ENCODE data around the gene ZNF276.
A peak's percentile ranks its signal among the peaks of the same experiment; 100 is the strongest.

Gene ZNF276

DNA sequence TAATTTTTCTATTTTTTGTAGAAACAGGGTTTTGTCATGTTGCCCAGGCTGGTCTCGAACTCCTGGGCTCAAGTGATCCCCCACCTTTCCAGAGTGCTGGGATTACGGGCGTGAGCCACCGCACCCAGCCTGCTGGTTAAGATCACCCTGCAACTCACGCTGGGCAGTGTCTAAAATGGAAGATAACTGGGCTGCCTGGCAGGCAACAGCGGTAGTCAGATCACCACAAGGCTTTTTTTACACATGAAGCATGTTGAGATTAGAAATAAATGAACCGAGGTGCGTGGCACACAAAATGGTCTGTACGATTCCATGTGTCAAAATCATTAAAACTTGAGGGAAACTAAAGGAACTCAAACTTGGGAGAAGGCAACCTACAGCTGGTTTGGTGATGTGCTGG is 26.7 kb downstream of the ZNF276 start:
- no peak for DNase-seq (ENCODE audit: low read depth in 1 of 2, low spot score in 1 of 2)
- no peak overlapping the region for H3K4me3 ChIP-seq (replicated peaks; ENCODE audit: insufficient read depth, low read length)
- no peak for TF ChIP-seq GABPA (IDR thresholded peaks at IDR 0.05; ENCODE audit: low read depth)
- no peak for TF ChIP-seq POLR2AphosphoS5 (IDR thresholded peaks at IDR 0.05; ENCODE audit: low read depth)
- TF ChIP-seq SPI1 (IDR thresholded peaks at IDR 0.05; ENCODE audit: borderline replicate concordance, low read depth), result no peak
- TF ChIP-seq, protein P1, sequence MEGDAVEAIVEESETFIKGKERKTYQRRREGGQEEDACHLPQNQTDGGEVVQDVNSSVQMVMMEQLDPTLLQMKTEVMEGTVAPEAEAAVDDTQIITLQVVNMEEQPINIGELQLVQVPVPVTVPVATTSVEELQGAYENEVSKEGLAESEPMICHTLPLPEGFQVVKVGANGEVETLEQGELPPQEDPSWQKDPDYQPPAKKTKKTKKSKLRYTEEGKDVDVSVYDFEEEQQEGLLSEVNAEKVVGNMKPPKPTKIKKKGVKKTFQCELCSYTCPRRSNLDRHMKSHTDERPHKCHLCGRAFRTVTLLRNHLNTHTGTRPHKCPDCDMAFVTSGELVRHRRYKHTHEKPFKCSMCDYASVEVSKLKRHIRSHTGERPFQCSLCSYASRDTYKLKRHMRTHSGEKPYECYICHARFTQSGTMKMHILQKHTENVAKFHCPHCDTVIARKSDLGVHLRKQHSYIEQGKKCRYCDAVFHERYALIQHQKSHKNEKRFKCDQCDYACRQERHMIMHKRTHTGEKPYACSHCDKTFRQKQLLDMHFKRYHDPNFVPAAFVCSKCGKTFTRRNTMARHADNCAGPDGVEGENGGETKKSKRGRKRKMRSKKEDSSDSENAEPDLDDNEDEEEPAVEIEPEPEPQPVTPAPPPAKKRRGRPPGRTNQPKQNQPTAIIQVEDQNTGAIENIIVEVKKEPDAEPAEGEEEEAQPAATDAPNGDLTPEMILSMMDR (IDR thresholded peaks at IDR 0.05; ENCODE audit: insufficient read depth, low read length), result no peak
- no peaks in the 10 kb centered on the region for H3K27me3 ChIP-seq (ENCODE audit: insufficient read depth, poor library complexity, severe bottlenecking)
- H3K27ac ChIP-seq (replicated peaks), result no peak overlapping the region

DNA sequence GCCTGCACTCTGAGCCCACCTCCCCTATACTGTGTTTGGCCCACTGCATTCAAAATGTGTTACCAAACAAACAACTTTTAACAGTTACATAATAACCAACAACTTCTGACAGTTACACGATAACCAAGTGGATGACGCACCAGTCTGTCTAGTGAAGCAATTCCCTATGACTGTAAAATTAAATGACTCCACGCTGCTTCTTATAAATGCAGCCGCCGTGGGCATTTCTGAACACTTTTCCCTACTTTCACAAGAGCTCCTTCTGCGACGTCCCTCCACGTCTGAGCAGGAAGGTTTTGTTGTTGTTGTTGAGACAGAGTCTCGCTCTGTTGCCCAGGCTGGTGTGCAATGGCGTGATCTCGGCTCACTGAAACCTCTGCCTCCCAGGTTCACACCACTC is 27.6 kb downstream of the ZNF276 start:
- DNase-seq (ENCODE audit: low read depth in 1 of 2, low spot score in 1 of 2), result no peak
- Histone ChIP-seq H3K27ac (replicated peaks) (no peak overlapping the region), H3K27me3 (ENCODE audit: insufficient read depth, poor library complexity, severe bottlenecking) (no peaks in the 10 kb centered on the region), H3K4me3 (replicated peaks; ENCODE audit: insufficient read depth, low read length) (no peak overlapping the region)
- TF ChIP-seq POLR2AphosphoS5 (IDR thresholded peaks at IDR 0.05; ENCODE audit: low read depth) (no peak), SPI1 (IDR thresholded peaks at IDR 0.05; ENCODE audit: borderline replicate concordance, low read depth) (no peak), GABPA (IDR thresholded peaks at IDR 0.05; ENCODE audit: low read depth) (no peak)
- TF ChIP-seq, protein P1 (IDR thresholded peaks at IDR 0.05; ENCODE audit: insufficient read depth, low read length), result no peak
- TF ChIP-seq, protein P2, sequence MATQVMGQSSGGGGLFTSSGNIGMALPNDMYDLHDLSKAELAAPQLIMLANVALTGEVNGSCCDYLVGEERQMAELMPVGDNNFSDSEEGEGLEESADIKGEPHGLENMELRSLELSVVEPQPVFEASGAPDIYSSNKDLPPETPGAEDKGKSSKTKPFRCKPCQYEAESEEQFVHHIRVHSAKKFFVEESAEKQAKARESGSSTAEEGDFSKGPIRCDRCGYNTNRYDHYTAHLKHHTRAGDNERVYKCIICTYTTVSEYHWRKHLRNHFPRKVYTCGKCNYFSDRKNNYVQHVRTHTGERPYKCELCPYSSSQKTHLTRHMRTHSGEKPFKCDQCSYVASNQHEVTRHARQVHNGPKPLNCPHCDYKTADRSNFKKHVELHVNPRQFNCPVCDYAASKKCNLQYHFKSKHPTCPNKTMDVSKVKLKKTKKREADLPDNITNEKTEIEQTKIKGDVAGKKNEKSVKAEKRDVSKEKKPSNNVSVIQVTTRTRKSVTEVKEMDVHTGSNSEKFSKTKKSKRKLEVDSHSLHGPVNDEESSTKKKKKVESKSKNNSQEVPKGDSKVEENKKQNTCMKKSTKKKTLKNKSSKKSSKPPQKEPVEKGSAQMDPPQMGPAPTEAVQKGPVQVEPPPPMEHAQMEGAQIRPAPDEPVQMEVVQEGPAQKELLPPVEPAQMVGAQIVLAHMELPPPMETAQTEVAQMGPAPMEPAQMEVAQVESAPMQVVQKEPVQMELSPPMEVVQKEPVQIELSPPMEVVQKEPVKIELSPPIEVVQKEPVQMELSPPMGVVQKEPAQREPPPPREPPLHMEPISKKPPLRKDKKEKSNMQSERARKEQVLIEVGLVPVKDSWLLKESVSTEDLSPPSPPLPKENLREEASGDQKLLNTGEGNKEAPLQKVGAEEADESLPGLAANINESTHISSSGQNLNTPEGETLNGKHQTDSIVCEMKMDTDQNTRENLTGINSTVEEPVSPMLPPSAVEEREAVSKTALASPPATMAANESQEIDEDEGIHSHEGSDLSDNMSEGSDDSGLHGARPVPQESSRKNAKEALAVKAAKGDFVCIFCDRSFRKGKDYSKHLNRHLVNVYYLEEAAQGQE (IDR thresholded peaks at IDR 0.05; ENCODE audit: insufficient replicate concordance, low read depth), result no peak

DNA sequence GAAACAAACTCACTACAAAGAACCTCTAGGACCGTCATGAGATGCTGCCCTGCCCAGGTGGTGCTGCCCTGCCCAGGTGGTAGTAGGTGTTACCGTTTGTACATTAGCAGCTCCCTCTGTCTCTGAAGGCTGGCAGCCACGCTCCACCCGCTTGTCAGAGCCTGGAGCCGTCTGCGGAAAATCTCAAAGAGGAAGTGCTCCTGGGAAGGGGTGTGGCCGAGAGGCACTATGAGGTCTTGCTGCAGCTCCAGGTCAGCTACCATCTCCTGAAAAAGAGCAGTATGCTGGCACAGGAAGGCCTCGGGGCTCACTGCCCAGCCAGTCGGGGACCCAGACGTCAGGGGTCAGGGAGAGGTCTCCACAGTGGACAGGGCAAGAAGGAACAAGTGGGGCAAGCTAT is 28.3 kb downstream of the ZNF276 start:
- TF ChIP-seq, protein P1 (IDR thresholded peaks at IDR 0.05; ENCODE audit: insufficient read depth, low read length), result no peak
- peak; percentile 93 for TF ChIP-seq SPI1 (IDR thresholded peaks at IDR 0.05; ENCODE audit: borderline replicate concordance, low read depth)
- Histone ChIP-seq H3K4me3 (replicated peaks; ENCODE audit: insufficient read depth, low read length) (no peak overlapping the region), H3K27me3 (ENCODE audit: insufficient read depth, poor library complexity, severe bottlenecking) (no peaks in the 10 kb centered on the region), H3K27ac (replicated peaks) (no peak overlapping the region)
- DNase-seq (ENCODE audit: low read depth in 1 of 2, low spot score in 1 of 2), result peak in 1 of 2 experiments; percentile 73

DNA sequence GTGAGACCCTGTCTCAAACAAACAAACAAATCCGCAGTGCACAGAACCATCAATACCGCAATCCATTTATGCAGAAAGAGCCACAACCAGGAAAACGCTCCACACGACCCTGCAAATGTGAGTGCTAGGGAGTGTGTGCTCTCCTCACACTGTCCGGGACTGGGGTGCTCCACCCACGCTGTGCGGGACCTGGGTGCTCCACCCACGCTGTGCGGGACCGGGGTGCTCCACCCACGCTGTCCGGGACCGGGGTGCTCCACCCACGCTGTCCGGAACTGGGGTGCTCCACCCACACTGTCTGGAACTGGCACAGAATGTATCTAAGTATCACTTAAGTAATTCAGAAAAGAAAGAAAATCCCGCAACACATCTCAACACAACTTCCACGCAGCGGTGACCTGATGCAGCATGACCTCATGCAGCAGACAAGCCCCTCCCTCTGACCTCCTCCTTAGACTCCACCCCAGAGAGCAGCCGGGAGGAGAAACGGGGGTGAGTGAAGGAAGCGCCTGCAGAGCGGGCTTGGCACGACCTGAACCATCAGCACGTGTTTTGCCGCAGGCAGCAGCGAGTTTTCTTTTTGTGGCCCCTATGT is 38.5 kb downstream of the ZNF276 start:
- Histone ChIP-seq H3K4me3 (replicated peaks; ENCODE audit: insufficient read depth, low read length) (no peak overlapping the region), H3K27me3 (ENCODE audit: insufficient read depth, poor library complexity, severe bottlenecking) (no peaks in the 10 kb centered on the region), H3K27ac (replicated peaks) (no peak overlapping the region)
- no peak for TF ChIP-seq GABPA (IDR thresholded peaks at IDR 0.05; ENCODE audit: low read depth)
- DNase-seq (ENCODE audit: low read depth in 1 of 2, low spot score in 1 of 2), result no peak

DNA sequence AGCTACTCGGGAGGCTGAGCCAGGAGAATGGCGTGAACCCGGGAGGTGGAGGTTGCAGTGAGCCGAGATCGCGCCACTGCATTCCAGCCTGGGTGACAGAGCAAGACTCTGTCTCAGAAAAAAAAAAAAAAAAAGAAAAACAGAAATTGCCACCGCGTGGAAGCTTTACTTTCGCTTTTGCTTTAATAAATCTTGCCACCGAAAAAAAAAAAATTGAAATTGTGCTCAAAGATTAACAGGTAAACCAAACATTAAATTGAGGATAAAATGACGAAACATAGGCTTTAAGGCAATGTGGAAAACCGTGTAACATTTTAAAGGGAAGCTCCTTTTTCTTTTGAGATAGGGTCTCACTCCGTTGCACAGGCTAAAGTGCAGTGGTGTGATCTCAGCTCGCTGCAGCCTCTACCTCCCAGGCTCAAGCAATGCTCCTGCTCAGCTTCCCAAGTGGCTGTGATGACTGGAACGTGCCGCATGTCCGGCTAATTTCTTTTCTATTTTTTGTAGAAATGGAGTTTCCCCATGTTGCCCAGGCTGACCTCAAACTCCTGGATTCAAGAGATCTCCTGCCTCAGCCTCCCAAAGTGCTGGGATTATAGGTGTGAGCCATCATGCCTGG is 40.1 kb downstream of the ZNF276 start:
- H3K4me3 ChIP-seq (replicated peaks; ENCODE audit: insufficient read depth, low read length), result no peak overlapping the region
- no peaks in the 10 kb centered on the region for H3K27me3 ChIP-seq (ENCODE audit: insufficient read depth, poor library complexity, severe bottlenecking)
- TF ChIP-seq, protein P1 (IDR thresholded peaks at IDR 0.05; ENCODE audit: insufficient read depth, low read length), result no peak
- TF ChIP-seq SPI1 (IDR thresholded peaks at IDR 0.05; ENCODE audit: borderline replicate concordance, low read depth) (no peak), POLR2AphosphoS5 (IDR thresholded peaks at IDR 0.05; ENCODE audit: low read depth) (no peak), GABPA (IDR thresholded peaks at IDR 0.05; ENCODE audit: low read depth) (no peak)
- TF ChIP-seq, protein P2 (IDR thresholded peaks at IDR 0.05; ENCODE audit: insufficient replicate concordance, low read depth), result no peak
- DNase-seq (ENCODE audit: low read depth in 1 of 2, low spot score in 1 of 2), result no peak
- no peak overlapping the region for H3K27ac ChIP-seq (replicated peaks)
